CD4-positive, alpha-beta memory T cell (primary cell): Measurements from ENCODE around the gene CCDC57. TPM values are rescaled to one million over a fixed set of nuclear protein-coding genes. Genes with fewer than 3 reads are reported as not detected.
A peak's percentile ranks its signal among the peaks of the same experiment; 100 is the strongest.

ENCODE experiments used
- CTCF ChIA-PET: fragments of 350-600 bp; sonication (Branson Sonifier 250); formaldehyde crosslinking; loops from one replicate; lab custom pipeline; 2021; ENCODE audit warnings: inconsistent platforms; ENCODE audit not compliant: partially characterized antibody; lab: Charles Lee
- POLR2A ChIA-PET: fragments of 350-600 bp; sonication (Branson Sonifier 250); formaldehyde crosslinking; loops from one replicate; lab custom pipeline; 2021; ENCODE audit not compliant: partially characterized antibody; lab: Charles Lee
- DNase-seq, 5 donors: peaks; one replicate each; pipeline versions ENCODE4 v3.0.0 to v3.0.0-alpha.2; 2020 to 2022; ENCODE audit warnings: mixed read lengths in 1 of 5
- H3K27ac ChIP-seq: one replicate; pipeline ENCODE4 v1.7.0; 2013; ENCODE audit warnings: low read depth, low read length
- H3K27me3 ChIP-seq: 2 replicates; pipeline ENCODE4 v1.7.0; 2013; ENCODE audit warnings: mild to moderate bottlenecking, low read length, moderate library complexity; ENCODE audit not compliant: insufficient read depth
- H3K36me3 ChIP-seq: 2 replicates; pipeline ENCODE4 v1.7.0; 2013; ENCODE audit warnings: mild to moderate bottlenecking, low read length, moderate library complexity; ENCODE audit not compliant: insufficient read depth
- H3K4me1 ChIP-seq: 2 replicates; pipeline ENCODE4 v1.7.0; 2013; ENCODE audit warnings: mild to moderate bottlenecking, low read length, moderate library complexity; ENCODE audit not compliant: insufficient read depth
- H3K4me3 ChIP-seq, 2 donors: one replicate each; pipeline ENCODE4 v1.7.0; 2013; ENCODE audit warnings: low read length in 2 of 2, mild to moderate bottlenecking in 1 of 2
- H3K9me3 ChIP-seq, 2 donors: one replicate each; pipeline ENCODE4 v1.7.0; 2013; ENCODE audit warnings: low read length in 2 of 2, control low read depth in 1 of 2; ENCODE audit not compliant: control insufficient read depth in 1 of 2
- H3K27ac Mint-ChIP-seq, 7 donors: one replicate each; pipeline ENCODE4 v1.8.0; 2020 to 2021; ENCODE audit warnings: mixed read lengths in 7 of 7, mild to moderate bottlenecking in 6 of 7, inconsistent platforms in 3 of 7, moderate library complexity in 3 of 7
- H3K27me3 Mint-ChIP-seq, 2 donors: one replicate each; pipeline ENCODE4 v1.8.0; 2020 to 2021; ENCODE audit warnings: mixed read lengths in 2 of 2
- H3K36me3 Mint-ChIP-seq, 2 donors: one replicate each; pipeline ENCODE4 v1.8.0; 2020 to 2021; ENCODE audit warnings: mixed read lengths in 2 of 2, inconsistent platforms in 1 of 2, mild to moderate bottlenecking in 1 of 2
- H3K4me1 Mint-ChIP-seq, 4 donors: one replicate each; pipeline ENCODE4 v1.8.0; 2020 to 2021; ENCODE audit warnings: mixed read lengths in 4 of 4, mild to moderate bottlenecking in 1 of 4
- H3K4me3 Mint-ChIP-seq, 8 donors: one replicate each; pipeline ENCODE4 v1.8.0; 2020 to 2021; ENCODE audit warnings: mixed read lengths in 8 of 8, mild to moderate bottlenecking in 7 of 8, moderate library complexity in 6 of 8, inconsistent platforms in 3 of 8
- H3K9me3 Mint-ChIP-seq, 8 donors: one replicate each; pipeline ENCODE4 v1.8.0; 2020 to 2021; ENCODE audit warnings: mixed read lengths in 8 of 8, mild to moderate bottlenecking in 5 of 8, inconsistent platforms in 3 of 8, moderate library complexity in 1 of 8
- intact Hi-C: fragments of 100-400 bp; cut with micrococcal nuclease; formaldehyde crosslinking; loops from one replicate; pipeline ENCODE4 v1.15.1; 2023
- polyA plus RNA-seq, 2 donors: library from polyadenylated mRNA; unstranded; fragments of 300-500 nt; fragmentation: Illumina TruSeq; gene quantifications; one replicate each; pipeline ENCODE4 v1.2.3, GENCODE V29; 2021
- total RNA-seq, 2 experiments: library from RNA; stranded (reverse); gene quantifications; one replicate each; pipeline ENCODE4 v1.2.3, GENCODE V29; 2021

CCDC57 gene
- total and polyA plus RNA-seq, 4 experiments from 2014 or later, result 41.6 to 88.7 (median 62.0) TPM

DNA sequence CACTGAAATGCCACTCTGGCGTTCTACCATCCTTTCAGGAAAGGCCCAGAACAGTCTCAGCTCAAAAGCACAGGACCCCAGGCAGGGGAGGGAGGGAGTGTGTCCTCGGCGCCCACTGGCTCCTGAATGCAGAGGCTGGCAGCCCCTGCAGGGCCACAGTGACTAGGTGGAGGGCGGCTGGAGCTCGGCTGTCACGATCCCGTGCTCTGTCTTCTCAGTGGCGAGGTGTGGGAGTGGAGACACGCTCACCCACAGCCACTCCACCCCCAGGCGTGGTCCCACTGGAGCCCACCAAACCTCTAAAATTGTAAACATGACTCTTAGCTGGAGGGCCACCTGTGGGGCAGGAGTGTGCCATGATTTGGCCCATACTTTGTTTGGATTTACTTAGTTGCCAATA, 98.2 kb downstream of the CCDC57 start:
- Histone ChIP-seq H3K27ac (no peak overlapping the region), H3K4me1 (peaks cover under 1% of the 10 kb centered on the region), H3K27me3 (no peaks in the 10 kb centered on the region), H3K36me3 (no peaks in the 10 kb centered on the region), H3K9me3 (no peaks in the 10 kb centered on the region), H3K4me3 (no peak overlapping the region)
- Mint-ChIP-seq H3K9me3 (no peaks in the 10 kb centered on the region), H3K27ac (no peak overlapping the region), H3K27me3 (no peaks in the 10 kb centered on the region), H3K4me3 (no peak overlapping the region), H3K4me1 (peaks cover under 1 to 14% (median 5%) of the 10 kb centered on the region in 4 donors), H3K36me3 (peaks cover 3% of the 10 kb centered on the region in 2 donors)
- intact Hi-C loops, result no loop called here
- POLR2A ChIA-PET, result no interaction called here
- CTCF ChIA-PET, result no interaction called here
- DNase-seq, result no peak

DNA sequence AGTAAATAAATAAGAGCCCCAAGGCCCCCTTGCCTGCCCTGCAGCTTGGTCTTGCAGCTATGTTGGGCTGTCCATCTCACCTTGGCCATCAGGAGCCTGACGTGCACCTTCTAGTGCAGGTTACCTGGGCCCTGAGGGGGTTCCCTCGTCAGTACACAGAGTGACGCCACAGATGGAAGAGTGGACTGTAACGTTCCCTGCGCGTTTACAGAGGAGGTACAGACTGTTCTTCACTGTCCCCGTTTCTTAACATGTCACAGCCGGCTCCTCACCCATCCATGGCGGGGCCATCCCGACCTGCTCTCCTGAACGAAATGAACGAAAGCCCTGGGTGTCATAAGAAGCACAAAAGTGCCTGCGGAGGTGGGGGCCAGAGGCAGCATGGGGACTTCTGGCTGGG, 98.7 kb downstream of the CCDC57 start:
- Histone ChIP-seq H3K4me1 (no peaks in the 10 kb centered on the region), H3K36me3 (no peaks in the 10 kb centered on the region), H3K4me3 (no peak overlapping the region), H3K27me3 (no peaks in the 10 kb centered on the region), H3K27ac (no peak overlapping the region), H3K9me3 (no peaks in the 10 kb centered on the region)
- intact Hi-C loops, result no loop called here
- Mint-ChIP-seq H3K9me3 (no peaks in the 10 kb centered on the region), H3K4me1 (peaks cover 3 to 15% (median 4%) of the 10 kb centered on the region in 4 donors), H3K27me3 (no peaks in the 10 kb centered on the region), H3K4me3 (no peak overlapping the region), H3K36me3 (peaks cover 3% of the 10 kb centered on the region in 2 donors), H3K27ac (peak overlapping the region in 1 of 7 donors; percentile 35)
- POLR2A ChIA-PET, result interaction anchor here (2.2 to 2.4 kb wide), 2 partner anchors 12 to 15 kb away, joined by 5 to 8 read pairs; partner anchors contain the start of gene FASN
- CTCF ChIA-PET, result interaction anchor here (1.6 kb wide), 1 partner anchor 83 kb away, joined by 3 read pairs; no protein-coding TSS in a partner anchor
- no peak for DNase-seq

DNA sequence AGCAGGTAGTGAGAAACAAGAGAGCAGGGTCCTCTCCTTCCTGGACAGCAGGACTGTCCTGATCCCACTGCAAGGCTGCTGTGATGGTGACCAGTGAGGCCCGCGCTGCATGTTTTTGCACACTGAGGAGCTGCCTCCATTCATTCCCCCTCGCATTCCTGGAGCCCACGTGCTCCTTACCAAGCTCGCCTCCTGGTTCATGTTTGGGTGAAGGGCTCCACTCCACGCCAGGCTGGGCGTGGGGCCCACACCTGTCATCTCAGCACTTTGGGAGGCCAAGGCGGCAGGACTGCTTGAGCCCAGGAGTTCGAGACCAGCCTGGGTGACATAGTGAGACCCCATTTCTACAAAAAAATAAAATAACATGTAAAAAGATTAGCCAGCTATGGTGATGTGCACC, 99.2 kb downstream of the CCDC57 start:
- POLR2A ChIA-PET, result interaction anchor here (0.9 to 2.4 kb wide), 3 partner anchors 13 to 23 kb away, joined by 3 to 8 read pairs (median 5); partner anchors contain the start of gene FASN
- Histone ChIP-seq H3K9me3 (no peaks in the 10 kb centered on the region), H3K4me3 (no peak overlapping the region), H3K27ac (no peak overlapping the region), H3K36me3 (no peaks in the 10 kb centered on the region), H3K27me3 (no peaks in the 10 kb centered on the region), H3K4me1 (no peaks in the 10 kb centered on the region)
- peaks cover 2 to 19% (median 7%) of the 10 kb centered on the region in 4 donors for H3K4me1 Mint-ChIP-seq
- H3K4me3 Mint-ChIP-seq, result no peak overlapping the region
- CTCF ChIA-PET, result interaction anchor here (1.6 kb wide), 1 partner anchor 83 kb away, joined by 3 read pairs; no protein-coding TSS in a partner anchor
- H3K27me3 Mint-ChIP-seq, result no peaks in the 10 kb centered on the region
- no peak overlapping the region for H3K27ac Mint-ChIP-seq
- no peak for DNase-seq
- intact Hi-C loops, result no loop called here
- H3K9me3 Mint-ChIP-seq, result no peaks in the 10 kb centered on the region
- peaks cover 3 to 5% of the 10 kb centered on the region in 2 donors for H3K36me3 Mint-ChIP-seq

DNA sequence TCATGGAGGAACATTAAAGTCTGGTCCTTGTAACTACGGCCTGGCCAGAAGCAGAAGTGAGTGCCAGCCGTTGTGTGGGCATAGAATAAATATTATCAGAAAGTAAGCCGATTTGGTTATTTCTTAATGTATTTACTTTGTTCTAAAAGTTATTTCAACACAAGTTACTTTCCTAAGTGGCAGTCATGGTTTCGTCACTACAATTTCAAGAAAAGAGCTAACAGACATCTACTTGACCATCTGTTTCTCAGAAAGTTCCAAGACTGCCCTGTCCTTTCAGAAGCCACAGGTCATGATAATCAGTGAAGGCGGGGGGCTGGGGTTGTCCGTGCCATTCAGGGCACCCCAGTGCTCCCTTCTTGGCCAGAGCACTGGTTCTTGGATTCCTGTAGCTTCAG, 99.7 kb downstream of the CCDC57 start:
- Mint-ChIP-seq H3K27ac (peak overlapping the region in 1 of 7 donors; percentile 10), H3K4me3 (no peak overlapping the region)
- POLR2A ChIA-PET, result interaction anchor here (0.9 to 2.4 kb wide), 3 partner anchors 13 to 23 kb away, joined by 3 to 8 read pairs (median 5); partner anchors contain the start of gene FASN

DNA sequence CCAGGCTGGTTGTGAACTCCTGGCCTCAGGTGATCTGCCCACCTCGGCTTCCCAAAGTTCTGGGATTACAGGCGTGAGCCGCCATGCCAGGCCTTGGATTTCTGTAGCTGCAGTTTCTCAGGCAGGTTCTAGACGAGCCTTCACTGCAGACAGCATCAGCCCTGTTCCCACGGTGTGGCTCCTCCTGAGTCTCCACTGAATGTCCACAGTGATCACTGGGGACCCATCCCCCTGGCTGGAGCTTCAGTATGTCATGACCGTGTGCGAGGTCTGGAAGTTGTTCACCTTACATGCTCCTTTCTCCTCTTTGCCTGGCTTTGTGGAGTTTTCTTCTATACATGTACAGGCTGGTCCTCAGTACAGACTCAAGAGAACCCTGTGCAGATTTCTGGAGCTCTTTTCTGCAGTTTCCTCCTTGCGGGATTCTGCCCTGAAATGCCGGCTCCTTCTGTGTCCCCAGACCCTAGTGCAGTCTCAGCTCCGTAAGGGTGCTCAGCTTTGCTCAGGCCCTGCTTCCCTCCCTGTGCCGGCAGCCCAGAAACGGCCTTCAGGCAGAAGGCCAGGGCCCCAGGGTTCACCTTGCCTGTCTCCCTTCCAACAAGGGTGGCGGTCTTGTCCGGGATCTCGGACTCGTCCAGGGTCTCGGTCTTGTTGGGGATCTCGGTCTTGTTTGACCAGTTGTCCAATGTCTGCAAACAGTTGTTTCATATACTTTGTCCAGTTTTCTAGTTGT, 100.3 kb downstream of the CCDC57 start:
- H3K4me3 Mint-ChIP-seq, result no peak overlapping the region
- H3K9me3 ChIP-seq, result no peaks in the 10 kb centered on the region
- no peak for DNase-seq
- H3K27ac Mint-ChIP-seq, result peak overlapping the region in 1 of 7 donors; percentile 10
- H3K9me3 Mint-ChIP-seq, result no peaks in the 10 kb centered on the region
- H3K27me3 ChIP-seq, result no peaks in the 10 kb centered on the region
- intact Hi-C loops, result no loop called here
- H3K36me3 Mint-ChIP-seq, result peaks cover 3 to 6% of the 10 kb centered on the region in 2 donors
- ChIA-PET CTCF (interaction anchor here (1.6 kb wide), 1 partner anchor 82 kb away, joined by 3 read pairs; no protein-coding TSS in a partner anchor), POLR2A (interaction anchor here (2.2 to 2.4 kb wide), 2 partner anchors 14 kb away, joined by 5 to 8 read pairs; partner anchors contain the start of gene FASN)
- no peaks in the 10 kb centered on the region for H3K36me3 ChIP-seq
- H3K27me3 Mint-ChIP-seq, result no peaks in the 10 kb centered on the region
- no peak overlapping the region for H3K4me3 ChIP-seq
- H3K4me1 ChIP-seq, result peaks cover 10% of the 10 kb centered on the region
- no peak overlapping the region for H3K27ac ChIP-seq
- peaks cover 2 to 20% (median 9%) of the 10 kb centered on the region in 4 donors for H3K4me1 Mint-ChIP-seq

More for the DNA sequence above, 99.7 kb downstream of the CCDC57 start:
- Histone ChIP-seq H3K36me3 (no peaks in the 10 kb centered on the region), H3K27ac (no peak overlapping the region), H3K4me1 (peaks cover 4% of the 10 kb centered on the region), H3K9me3 (no peaks in the 10 kb centered on the region), H3K4me3 (no peak overlapping the region), H3K27me3 (no peaks in the 10 kb centered on the region)
- intact Hi-C loops, result no loop called here
- CTCF ChIA-PET, result interaction anchor here (1.6 kb wide), 1 partner anchor 82 kb away, joined by 3 read pairs; no protein-coding TSS in a partner anchor
- Mint-ChIP-seq H3K4me1 (peaks cover 2 to 15% (median 9%) of the 10 kb centered on the region in 4 donors), H3K27me3 (no peaks in the 10 kb centered on the region), H3K36me3 (peaks cover 3 to 6% of the 10 kb centered on the region in 2 donors), H3K9me3 (no peaks in the 10 kb centered on the region)
- no peak for DNase-seq

DNA sequence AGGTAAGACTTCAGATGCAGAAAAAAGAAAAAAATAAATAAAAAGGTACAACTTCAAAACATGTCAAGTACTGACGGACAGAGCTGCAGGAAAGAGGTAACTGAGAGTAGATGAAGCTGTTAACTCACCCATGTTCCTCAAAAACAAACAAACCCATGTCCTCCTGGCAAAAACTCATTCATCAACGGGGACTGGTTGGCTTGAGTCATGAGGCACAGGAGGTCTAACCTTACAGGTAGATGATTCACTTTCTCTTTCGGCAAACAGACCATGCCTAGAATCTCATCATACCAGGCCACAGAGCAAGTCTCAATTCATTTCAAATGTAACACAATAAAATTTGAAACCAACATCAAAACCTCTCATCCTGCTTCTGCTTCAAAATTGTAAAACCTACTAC, 102.3 kb downstream of the CCDC57 start:
- POLR2A ChIA-PET, result no interaction called here
- CTCF ChIA-PET, result no interaction called here
- peaks cover 8 to 40% (median 19%) of the 10 kb centered on the region in 4 donors for H3K4me1 Mint-ChIP-seq
- H3K36me3 Mint-ChIP-seq, result peaks cover 6% of the 10 kb centered on the region in 2 donors
- no peaks in the 10 kb centered on the region for H3K27me3 Mint-ChIP-seq
- Histone ChIP-seq H3K4me1 (peaks cover 30% of the 10 kb centered on the region), H3K27me3 (no peaks in the 10 kb centered on the region), H3K9me3 (no peaks in the 10 kb centered on the region), H3K27ac (no peak overlapping the region), H3K36me3 (no peaks in the 10 kb centered on the region), H3K4me3 (no peak overlapping the region)
- intact Hi-C loops, result no loop called here
- H3K27ac Mint-ChIP-seq, result peak overlapping the region in 3 of 7 donors; percentile 27 to 72 (median 41)
- H3K4me3 Mint-ChIP-seq, result no peak overlapping the region
- DNase-seq, result no peak
- H3K9me3 Mint-ChIP-seq, result no peaks in the 10 kb centered on the region

DNA sequence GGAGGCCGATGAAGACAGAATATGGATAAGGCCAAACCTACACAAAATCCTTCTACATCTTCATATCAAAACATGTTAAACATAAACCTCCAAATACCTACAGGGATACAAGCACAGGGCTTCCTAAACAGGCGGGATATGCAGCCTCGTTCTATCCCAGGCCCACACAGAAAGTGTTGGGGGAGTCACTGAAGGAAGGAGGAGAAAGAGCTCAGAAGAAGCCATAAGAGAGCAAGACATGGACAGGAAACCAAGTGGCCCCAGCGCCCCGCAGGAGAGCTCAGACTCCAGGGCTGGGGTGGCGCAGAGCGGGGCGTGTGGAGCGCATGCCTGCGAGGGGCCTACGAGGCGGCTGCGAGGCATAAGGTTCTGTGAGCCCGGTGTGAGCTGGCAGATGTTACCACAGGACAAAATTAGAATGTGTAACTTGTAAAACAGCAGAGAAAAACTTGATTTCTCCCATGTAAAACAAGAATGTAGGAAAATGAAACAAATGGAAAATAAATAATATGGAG, 103.6 kb downstream of the CCDC57 start:
- Mint-ChIP-seq H3K9me3 (no peaks in the 10 kb centered on the region), H3K27me3 (no peaks in the 10 kb centered on the region), H3K27ac (peak overlapping the region; percentile 22 to 85 (median 47)), H3K4me3 (peak overlapping the region in 4 of 8 donors; percentile 23 to 53 (median 44)), H3K36me3 (peaks cover 6% of the 10 kb centered on the region in 2 donors), H3K4me1 (peaks cover 9 to 48% (median 22%) of the 10 kb centered on the region in 4 donors)
- Histone ChIP-seq H3K27me3 (no peaks in the 10 kb centered on the region), H3K9me3 (no peaks in the 10 kb centered on the region), H3K36me3 (no peaks in the 10 kb centered on the region), H3K4me3 (no peak overlapping the region), H3K27ac (no peak overlapping the region), H3K4me1 (peaks cover 35% of the 10 kb centered on the region)
- intact Hi-C loops, result no loop called here
- ChIA-PET POLR2A (interaction anchor here (4.4 to 6.3 kb wide), 2 partner anchors 11 to 18 kb away, joined by 31 to 65 read pairs; partner anchors contain the start of gene FASN), CTCF (interaction anchor here (0.7 to 1.1 kb wide), 3 partner anchors 72 to 78 kb away, joined by 3 to 5 read pairs (median 3); partner anchors contain the start of gene DCXR)
- DNase-seq, result no peak
